ENCODE measurements around the gene TRAPPC3L.

The TRAPPC3L gene

DNA sequence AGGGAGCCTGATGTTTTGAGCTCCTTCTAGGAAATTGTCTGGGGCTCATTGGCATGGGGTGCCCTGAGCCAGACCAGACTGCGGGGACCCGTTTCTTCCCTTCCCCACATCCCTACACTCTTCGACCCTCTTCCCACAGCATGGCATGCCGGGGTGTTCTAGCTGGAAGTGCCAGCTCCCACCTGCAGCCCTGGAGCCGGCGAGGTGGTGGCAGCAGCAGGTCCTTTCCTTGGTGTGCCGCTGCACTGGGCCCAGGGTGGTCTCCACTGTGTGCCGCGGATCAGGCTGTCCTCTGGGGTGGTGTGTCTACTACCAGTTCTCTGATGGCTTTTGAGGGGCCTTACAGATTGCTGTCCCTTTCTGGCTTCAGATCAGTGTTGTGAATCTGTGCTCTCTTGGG lies 18.3 kb upstream of the TRAPPC3L start:
- TF ChIP-seq EZH2 (IDR thresholded peaks at IDR 0.05) (no peak), FOXP2 (optimal IDR thresholded peaks at IDR 0.05; ENCODE audit: control extremely low read depth, extremely low read length, insufficient read depth) (no peak), POLR2AphosphoS5 (IDR thresholded peaks at IDR 0.05; ENCODE audit: borderline replicate concordance, low read depth, low read length) (no peak)
- Histone ChIP-seq H3K36me3 (ENCODE audit: insufficient read depth, low read length) (no peaks in the 10 kb centered on the region), H3K27ac (no peak overlapping the region), H3K4me3 (no peak overlapping the region), H3K9ac (ENCODE audit: insufficient read length) (no peak overlapping the region), H3K9me3 (ENCODE audit: low read depth, low read length) (no peaks in the 10 kb centered on the region)
- no peak for DNase-seq (ENCODE audit: low read depth, low spot score)

DNA sequence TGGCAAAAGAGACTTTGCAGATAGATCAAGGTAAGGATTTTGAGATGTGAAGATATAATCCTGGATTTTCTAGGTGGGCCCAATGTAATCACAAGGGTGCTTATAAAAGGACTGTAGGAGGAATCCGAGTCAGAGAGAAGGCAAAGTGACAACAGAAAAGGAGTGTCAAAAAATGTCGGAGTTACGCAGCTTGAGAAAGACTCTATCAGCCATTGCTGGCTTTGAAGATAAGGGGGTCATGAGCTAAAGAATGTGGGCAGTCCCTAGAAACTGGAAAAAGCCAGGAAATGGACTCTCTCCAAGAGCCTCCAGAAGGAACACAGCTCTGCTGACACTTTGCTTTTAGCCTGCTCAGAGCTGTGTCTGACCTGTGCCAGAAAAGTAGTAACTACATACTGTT lies 17.1 kb upstream of the TRAPPC3L start:
- TF ChIP-seq POLR2AphosphoS5 (IDR thresholded peaks at IDR 0.05; ENCODE audit: borderline replicate concordance, low read depth, low read length) = no peak
- TF ChIP-seq EZH2 (IDR thresholded peaks at IDR 0.05) = no peak
- no peak for TF ChIP-seq FOXP2 (optimal IDR thresholded peaks at IDR 0.05; ENCODE audit: control extremely low read depth, extremely low read length, insufficient read depth)

GRCh38 chr6:116562019-116562403 lies 16.5 kb upstream of the TRAPPC3L start:
- H3K4me3 ChIP-seq = no peak overlapping the region
- H3K27ac ChIP-seq = no peak overlapping the region
- H3K9me3 ChIP-seq (ENCODE audit: low read depth, low read length) = no peaks in the 10 kb centered on the region
- DNase-seq (ENCODE audit: low read depth, low spot score) = no peak
- H3K36me3 ChIP-seq (ENCODE audit: insufficient read depth, low read length) = no peaks in the 10 kb centered on the region
- TF ChIP-seq EZH2 (IDR thresholded peaks at IDR 0.05) (no peak), FOXP2 (optimal IDR thresholded peaks at IDR 0.05; ENCODE audit: control extremely low read depth, extremely low read length, insufficient read depth) (no peak), POLR2AphosphoS5 (IDR thresholded peaks at IDR 0.05; ENCODE audit: borderline replicate concordance, low read depth, low read length) (no peak)
- no peak overlapping the region for H3K9ac ChIP-seq (ENCODE audit: insufficient read length)

More for the DNA sequence above, 17.1 kb upstream of the TRAPPC3L start:
- Histone ChIP-seq H3K27ac (no peak overlapping the region), H3K9me3 (ENCODE audit: low read depth, low read length) (no peaks in the 10 kb centered on the region), H3K36me3 (ENCODE audit: insufficient read depth, low read length) (no peaks in the 10 kb centered on the region), H3K9ac (ENCODE audit: insufficient read length) (no peak overlapping the region), H3K4me3 (no peak overlapping the region)
- DNase-seq (ENCODE audit: low read depth, low spot score) = no peak

- no peaks in the 10 kb centered on the region for H3K9me3 ChIP-seq (ENCODE audit: low read depth, low read length)
- H3K27ac ChIP-seq = no peak overlapping the region
- no peaks in the 10 kb centered on the region for H3K36me3 ChIP-seq (ENCODE audit: insufficient read depth, low read length)
- no peak overlapping the region for H3K9ac ChIP-seq (ENCODE audit: insufficient read length)
- no peak overlapping the region for H3K4me3 ChIP-seq
- TF ChIP-seq EZH2 (IDR thresholded peaks at IDR 0.05) = no peak
- no peak for TF ChIP-seq FOXP2 (optimal IDR thresholded peaks at IDR 0.05; ENCODE audit: control extremely low read depth, extremely low read length, insufficient read depth)
- no peak for TF ChIP-seq POLR2AphosphoS5 (IDR thresholded peaks at IDR 0.05; ENCODE audit: borderline replicate concordance, low read depth, low read length)
- DNase-seq (ENCODE audit: low read depth, low spot score) = peak; percentile 59
Measured at GRCh38 chr6:116561377-116562018, 16.0 kb upstream of the TRAPPC3L start.

- no peak overlapping the region for H3K9ac ChIP-seq (ENCODE audit: insufficient read length)
- no peaks in the 10 kb centered on the region for H3K9me3 ChIP-seq (ENCODE audit: low read depth, low read length)
- TF ChIP-seq EZH2 (IDR thresholded peaks at IDR 0.05) (no peak), FOXP2 (optimal IDR thresholded peaks at IDR 0.05; ENCODE audit: control extremely low read depth, extremely low read length, insufficient read depth) (no peak), POLR2AphosphoS5 (IDR thresholded peaks at IDR 0.05; ENCODE audit: borderline replicate concordance, low read depth, low read length) (no peak)
- no peaks in the 10 kb centered on the region for H3K36me3 ChIP-seq (ENCODE audit: insufficient read depth, low read length)
- H3K4me3 ChIP-seq = no peak overlapping the region
- no peak for DNase-seq (ENCODE audit: low read depth, low spot score)
- H3K27ac ChIP-seq = no peak overlapping the region
Measured at GRCh38 chr6:116560130-116560529, 14.6 kb upstream of the TRAPPC3L start.

DNA sequence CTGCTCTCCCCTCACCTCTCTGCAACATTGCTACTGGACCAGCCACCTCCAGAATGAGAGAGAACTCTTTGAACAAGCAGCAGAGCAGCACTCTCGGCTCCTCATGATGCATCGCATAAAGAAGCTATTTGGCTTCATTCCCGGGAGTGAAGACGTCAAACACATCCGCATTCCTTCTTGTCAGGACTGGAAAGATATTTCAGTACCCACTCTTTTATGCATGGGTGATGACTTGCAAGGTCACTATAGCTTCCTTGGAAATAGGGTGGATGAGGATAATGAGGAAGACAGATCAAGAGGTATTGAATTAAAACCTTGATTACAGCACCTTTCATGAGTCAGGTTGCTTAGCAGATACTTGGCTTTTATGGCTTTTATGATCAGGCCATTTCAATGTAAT lies 12.4 kb upstream of the TRAPPC3L start:
- DNase-seq (ENCODE audit: low read depth, low spot score) = no peak
- Histone ChIP-seq H3K9me3 (ENCODE audit: low read depth, low read length) (no peaks in the 10 kb centered on the region), H3K9ac (ENCODE audit: insufficient read length) (no peak overlapping the region), H3K36me3 (ENCODE audit: insufficient read depth, low read length) (no peaks in the 10 kb centered on the region), H3K27ac (no peak overlapping the region), H3K4me3 (no peak overlapping the region)
- TF ChIP-seq EZH2 (IDR thresholded peaks at IDR 0.05) = no peak
- no peak for TF ChIP-seq POLR2AphosphoS5 (IDR thresholded peaks at IDR 0.05; ENCODE audit: borderline replicate concordance, low read depth, low read length)
- no peak for TF ChIP-seq FOXP2 (optimal IDR thresholded peaks at IDR 0.05; ENCODE audit: control extremely low read depth, extremely low read length, insufficient read depth)

- DNase-seq (ENCODE audit: low read depth, low spot score) = no peak
- no peak for TF ChIP-seq POLR2AphosphoS5 (IDR thresholded peaks at IDR 0.05; ENCODE audit: borderline replicate concordance, low read depth, low read length)
- TF ChIP-seq FOXP2 (optimal IDR thresholded peaks at IDR 0.05; ENCODE audit: control extremely low read depth, extremely low read length, insufficient read depth) = no peak
- TF ChIP-seq EZH2 (IDR thresholded peaks at IDR 0.05) = no peak
Measured at GRCh38 chr6:116556814-116557415, 11.4 kb upstream of the TRAPPC3L start.

GRCh38 chr6:116556065-116556464 lies 10.6 kb upstream of the TRAPPC3L start:
- Histone ChIP-seq H3K4me3 (no peak overlapping the region), H3K9me3 (ENCODE audit: low read depth, low read length) (no peaks in the 10 kb centered on the region), H3K36me3 (ENCODE audit: insufficient read depth, low read length) (no peaks in the 10 kb centered on the region), H3K27ac (no peak overlapping the region), H3K9ac (ENCODE audit: insufficient read length) (no peak overlapping the region)
- no peak for TF ChIP-seq FOXP2 (optimal IDR thresholded peaks at IDR 0.05; ENCODE audit: control extremely low read depth, extremely low read length, insufficient read depth)
- no peak for TF ChIP-seq POLR2AphosphoS5 (IDR thresholded peaks at IDR 0.05; ENCODE audit: borderline replicate concordance, low read depth, low read length)
- TF ChIP-seq EZH2 (IDR thresholded peaks at IDR 0.05) = no peak
- no peak for DNase-seq (ENCODE audit: low read depth, low spot score)

More at GRCh38 chr6:116556814-116557415, 11.4 kb upstream of the TRAPPC3L start:
- no peaks in the 10 kb centered on the region for H3K36me3 ChIP-seq (ENCODE audit: insufficient read depth, low read length)
- H3K9me3 ChIP-seq (ENCODE audit: low read depth, low read length) = no peaks in the 10 kb centered on the region
- H3K4me3 ChIP-seq = no peak overlapping the region
- H3K27ac ChIP-seq = no peak overlapping the region
- H3K9ac ChIP-seq (ENCODE audit: insufficient read length) = no peak overlapping the region

Measured in SK-N-MC (cell line).